Measurements from ENCODE around the gene CTPS1. TPM values are rescaled to one million over a fixed set of nuclear protein-coding genes. Genes with fewer than 3 reads are reported as not detected.

CTPS1 gene
- total RNA-seq, 2 donors from 2014 or later = 48.8 to 56.9 TPM

GRCh38 chr1:41014871-41015270, 35.4 kb downstream of the CTPS1 start:
- Mint-ChIP-seq H3K4me3 (no peak overlapping the region), H3K36me3 (ENCODE audit: low read depth) (peaks cover 7% of the 10 kb centered on the region), H3K27ac (peak overlapping the region; percentile 80), H3K27me3 (no peaks in the 10 kb centered on the region), H3K4me1 (peaks cover 20% of the 10 kb centered on the region)
- H3K9me3 ChIP-seq (ENCODE audit: control insufficient read depth, low read length, poor library complexity, severe bottlenecking) = no peaks in the 10 kb centered on the region
- ATAC-seq = no peak
- no peak for DNase-seq

GRCh38 chr1:41015281-41015896, 35.9 kb downstream of the CTPS1 start:
- H3K36me3 Mint-ChIP-seq (ENCODE audit: low read depth) = peaks cover 5% of the 10 kb centered on the region
- H3K9me3 ChIP-seq (ENCODE audit: control insufficient read depth, low read length, poor library complexity, severe bottlenecking) = no peaks in the 10 kb centered on the region
- H3K4me3 Mint-ChIP-seq = no peak overlapping the region
- peak overlapping the region; percentile 80 for H3K27ac Mint-ChIP-seq
- ATAC-seq (no peak), DNase-seq (no peak)
- no peaks in the 10 kb centered on the region for H3K27me3 Mint-ChIP-seq
- peaks cover 20% of the 10 kb centered on the region for H3K4me1 Mint-ChIP-seq

DNA sequence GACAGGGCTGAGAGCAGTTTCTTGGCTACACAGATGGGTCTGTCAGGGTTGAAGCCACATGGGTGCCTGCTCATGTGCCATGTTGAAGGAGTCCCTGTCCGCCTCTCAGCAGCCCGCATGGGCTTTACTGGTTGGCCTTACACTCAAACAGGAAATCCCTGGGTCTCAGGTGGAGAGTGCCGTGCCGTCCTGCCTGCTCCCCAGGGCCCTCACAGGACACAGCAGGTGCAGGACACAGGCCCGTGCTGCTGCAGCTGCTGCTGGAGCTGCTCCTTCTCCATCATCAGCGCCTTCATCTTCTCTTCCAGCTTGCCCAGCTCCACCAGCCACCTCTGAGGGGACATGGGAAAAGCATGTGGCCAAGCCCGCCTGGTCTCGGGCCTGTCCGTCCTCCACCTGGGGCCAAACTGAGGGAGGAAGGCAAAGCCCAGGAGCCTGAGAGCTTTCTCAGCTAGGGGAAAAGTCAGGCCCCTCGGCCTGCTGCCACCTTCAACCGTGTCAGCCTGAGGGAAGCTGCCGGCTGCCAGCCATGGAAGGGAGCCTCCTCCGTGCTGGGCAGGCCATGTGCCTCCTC, 36.5 kb downstream of the CTPS1 start:
- DNase-seq (no peak), ATAC-seq (no peak)
- H3K4me3 Mint-ChIP-seq = no peak overlapping the region
- no peaks in the 10 kb centered on the region for H3K9me3 ChIP-seq (ENCODE audit: control insufficient read depth, low read length, poor library complexity, severe bottlenecking)
- peaks cover 5% of the 10 kb centered on the region for H3K36me3 Mint-ChIP-seq (ENCODE audit: low read depth)
- H3K27ac Mint-ChIP-seq = no peak overlapping the region
- H3K27me3 Mint-ChIP-seq = no peaks in the 10 kb centered on the region
- peaks cover 22% of the 10 kb centered on the region for H3K4me1 Mint-ChIP-seq

- peaks cover 2% of the 10 kb centered on the region for H3K36me3 Mint-ChIP-seq (ENCODE audit: low read depth)
- DNase-seq (no peak), ATAC-seq (no peak)
- no peaks in the 10 kb centered on the region for H3K27me3 Mint-ChIP-seq
- peaks cover 23% of the 10 kb centered on the region for H3K4me1 Mint-ChIP-seq
- no peaks in the 10 kb centered on the region for H3K9me3 ChIP-seq (ENCODE audit: control insufficient read depth, low read length, poor library complexity, severe bottlenecking)
- no peak overlapping the region for H3K27ac Mint-ChIP-seq
- H3K4me3 Mint-ChIP-seq = no peak overlapping the region
Measured at GRCh38 chr1:41017141-41018017, 37.9 kb downstream of the CTPS1 start.

- peaks cover 2% of the 10 kb centered on the region for H3K36me3 Mint-ChIP-seq (ENCODE audit: low read depth)
- no peaks in the 10 kb centered on the region for H3K9me3 ChIP-seq (ENCODE audit: control insufficient read depth, low read length, poor library complexity, severe bottlenecking)
- peaks cover 23% of the 10 kb centered on the region for H3K4me1 Mint-ChIP-seq
- H3K27ac Mint-ChIP-seq = no peak overlapping the region
- DNase-seq (no peak), ATAC-seq (no peak)
- H3K4me3 Mint-ChIP-seq = peak overlapping the region; percentile 28
- no peaks in the 10 kb centered on the region for H3K27me3 Mint-ChIP-seq
Measured at GRCh38 chr1:41018018-41018410, 38.5 kb downstream of the CTPS1 start.

- H3K9me3 ChIP-seq (ENCODE audit: control insufficient read depth, low read length, poor library complexity, severe bottlenecking) = no peaks in the 10 kb centered on the region
- peaks cover 19% of the 10 kb centered on the region for H3K4me1 Mint-ChIP-seq
- no peak for DNase-seq
- H3K36me3 Mint-ChIP-seq (ENCODE audit: low read depth) = peaks cover 2% of the 10 kb centered on the region
- peak overlapping the region; percentile 36 for H3K4me3 Mint-ChIP-seq
- peak overlapping the region; percentile 74 for H3K27ac Mint-ChIP-seq
- no peaks in the 10 kb centered on the region for H3K27me3 Mint-ChIP-seq
- no peak for ATAC-seq
Measured at GRCh38 chr1:41019353-41019745, 39.9 kb downstream of the CTPS1 start.

- ATAC-seq = no peak
- Mint-ChIP-seq H3K36me3 (ENCODE audit: low read depth) (no peaks in the 10 kb centered on the region), H3K27me3 (no peaks in the 10 kb centered on the region), H3K4me3 (peak overlapping the region; percentile 25), H3K27ac (no peak overlapping the region), H3K4me1 (peaks cover 11% of the 10 kb centered on the region)
- no peak for DNase-seq
- H3K9me3 ChIP-seq (ENCODE audit: control insufficient read depth, low read length, poor library complexity, severe bottlenecking) = no peaks in the 10 kb centered on the region
Measured at GRCh38 chr1:41020109-41020576, 40.6 kb downstream of the CTPS1 start.

- no peak for DNase-seq
- no peak overlapping the region for H3K4me3 Mint-ChIP-seq
- ATAC-seq = no peak
- no peaks in the 10 kb centered on the region for H3K9me3 ChIP-seq (ENCODE audit: control insufficient read depth, low read length, poor library complexity, severe bottlenecking)
- H3K27ac Mint-ChIP-seq = peak overlapping the region; percentile 68
- H3K36me3 Mint-ChIP-seq (ENCODE audit: low read depth) = no peaks in the 10 kb centered on the region
- H3K27me3 Mint-ChIP-seq = no peaks in the 10 kb centered on the region
- H3K4me1 Mint-ChIP-seq = peaks cover 11% of the 10 kb centered on the region
Measured at GRCh38 chr1:41020654-41021053, 41.2 kb downstream of the CTPS1 start.

GRCh38 chr1:41021526-41022308, 42.2 kb downstream of the CTPS1 start, which contains the start of gene SLFNL1:
Gene SLFNL1, minus strand, starts transcription at chr1:41021725. Its CDS starts 1,065 bp downstream, at chr1:41020660.
- H3K27me3 Mint-ChIP-seq = no peaks in the 10 kb centered on the region
- no peaks in the 10 kb centered on the region for H3K36me3 Mint-ChIP-seq (ENCODE audit: low read depth)
- peak within 1 kb of the TSS; percentile 68 for H3K27ac Mint-ChIP-seq
- H3K9me3 ChIP-seq (ENCODE audit: control insufficient read depth, low read length, poor library complexity, severe bottlenecking) = no peaks in the 10 kb centered on the region
- H3K4me3 Mint-ChIP-seq = no peak within 1 kb of the TSS
- DNase-seq (no peak), ATAC-seq (peak; percentile 13)
- peaks cover 15% of the 10 kb centered on the region for H3K4me1 Mint-ChIP-seq

DNA sequence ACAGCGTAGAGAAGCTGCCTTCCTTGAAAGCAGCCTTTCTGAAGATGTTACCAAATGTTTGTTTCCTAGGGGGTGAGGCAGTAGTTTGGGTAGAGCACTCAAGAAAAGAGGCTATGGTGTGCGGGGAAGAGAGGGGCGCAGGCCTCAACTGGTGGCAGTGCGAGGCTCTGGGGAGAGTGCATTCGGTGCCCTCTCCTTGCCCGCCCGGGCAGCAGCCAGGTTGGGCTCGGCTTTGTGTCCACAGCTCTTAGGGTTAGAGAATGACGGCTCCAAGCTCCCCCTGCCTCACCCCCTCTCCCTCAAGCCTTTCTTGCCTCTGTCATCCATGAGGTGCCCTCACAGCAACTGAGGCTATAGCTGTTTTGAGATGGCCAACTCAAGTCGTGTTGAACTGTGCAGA, 42.9 kb downstream of the CTPS1 start:
- H3K9me3 ChIP-seq (ENCODE audit: control insufficient read depth, low read length, poor library complexity, severe bottlenecking) = no peaks in the 10 kb centered on the region
- H3K4me1 Mint-ChIP-seq = peaks cover 15% of the 10 kb centered on the region
- H3K4me3 Mint-ChIP-seq = no peak overlapping the region
- ATAC-seq (no peak), DNase-seq (no peak)
- H3K27me3 Mint-ChIP-seq = no peaks in the 10 kb centered on the region
- H3K27ac Mint-ChIP-seq = peak overlapping the region; percentile 68
- peaks cover under 1% of the 10 kb centered on the region for H3K36me3 Mint-ChIP-seq (ENCODE audit: low read depth)

DNA sequence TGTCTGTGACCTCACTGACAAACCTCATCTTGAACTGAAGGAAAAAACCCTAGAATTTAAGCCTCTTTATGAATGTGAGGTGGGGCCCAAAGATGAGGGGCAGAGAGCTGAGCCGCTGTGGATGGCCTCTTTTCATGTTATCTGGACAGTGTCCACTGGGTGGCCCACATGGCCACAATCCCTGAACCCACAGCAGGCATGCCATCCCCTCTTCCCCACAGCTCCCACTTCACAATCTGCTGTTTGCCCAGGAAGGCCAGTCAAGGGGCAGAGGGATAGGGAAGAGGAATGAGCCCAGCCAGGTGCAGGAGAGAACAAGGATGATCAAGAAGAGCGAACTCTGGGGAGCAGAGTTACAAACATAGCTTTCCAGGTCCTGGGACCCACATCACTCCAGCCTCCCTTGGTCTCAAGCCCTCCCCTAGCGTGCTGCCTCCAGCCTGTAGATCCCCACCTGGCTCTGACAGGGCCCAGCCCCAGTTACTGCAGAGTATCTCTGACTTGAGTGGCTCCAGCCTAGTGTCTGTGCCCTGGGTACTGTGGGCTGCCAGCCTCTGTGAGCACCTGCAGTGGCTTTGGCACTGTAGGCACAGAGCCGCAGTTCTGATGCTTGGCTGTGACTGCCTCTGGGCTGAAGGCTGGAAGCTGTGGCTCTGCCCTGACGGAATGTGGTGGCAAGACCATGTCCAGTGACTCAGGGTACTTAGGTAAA, 43.9 kb downstream of the CTPS1 start:
- peaks cover 2% of the 10 kb centered on the region for H3K36me3 Mint-ChIP-seq (ENCODE audit: low read depth)
- H3K27ac Mint-ChIP-seq = peak overlapping the region; percentile 70
- no peaks in the 10 kb centered on the region for H3K27me3 Mint-ChIP-seq
- no peak for ATAC-seq
- H3K4me3 Mint-ChIP-seq = no peak overlapping the region
- peaks cover 15% of the 10 kb centered on the region for H3K4me1 Mint-ChIP-seq
- H3K9me3 ChIP-seq (ENCODE audit: control insufficient read depth, low read length, poor library complexity, severe bottlenecking) = no peaks in the 10 kb centered on the region
- no peak for DNase-seq

- H3K27ac Mint-ChIP-seq = peak overlapping the region; percentile 56
- no peak for ATAC-seq
- H3K4me1 Mint-ChIP-seq = peaks cover 10% of the 10 kb centered on the region
- H3K9me3 ChIP-seq (ENCODE audit: control insufficient read depth, low read length, poor library complexity, severe bottlenecking) = no peaks in the 10 kb centered on the region
- no peak for DNase-seq
- peaks cover 2% of the 10 kb centered on the region for H3K36me3 Mint-ChIP-seq (ENCODE audit: low read depth)
- no peaks in the 10 kb centered on the region for H3K27me3 Mint-ChIP-seq
- H3K4me3 Mint-ChIP-seq = no peak overlapping the region
Measured at GRCh38 chr1:41024953-41025352, 45.5 kb downstream of the CTPS1 start.

Data from T-helper 17 cell (primary cell).